ENCODE measurements around the gene HSD11B1L. TPM values are rescaled to one million over a fixed set of nuclear protein-coding genes. Genes with fewer than 3 reads are reported as not detected.

Gene HSD11B1L
- total and polyA plus RNA-seq, 2 donors = 3.6 to 17.5 TPM

DNA sequence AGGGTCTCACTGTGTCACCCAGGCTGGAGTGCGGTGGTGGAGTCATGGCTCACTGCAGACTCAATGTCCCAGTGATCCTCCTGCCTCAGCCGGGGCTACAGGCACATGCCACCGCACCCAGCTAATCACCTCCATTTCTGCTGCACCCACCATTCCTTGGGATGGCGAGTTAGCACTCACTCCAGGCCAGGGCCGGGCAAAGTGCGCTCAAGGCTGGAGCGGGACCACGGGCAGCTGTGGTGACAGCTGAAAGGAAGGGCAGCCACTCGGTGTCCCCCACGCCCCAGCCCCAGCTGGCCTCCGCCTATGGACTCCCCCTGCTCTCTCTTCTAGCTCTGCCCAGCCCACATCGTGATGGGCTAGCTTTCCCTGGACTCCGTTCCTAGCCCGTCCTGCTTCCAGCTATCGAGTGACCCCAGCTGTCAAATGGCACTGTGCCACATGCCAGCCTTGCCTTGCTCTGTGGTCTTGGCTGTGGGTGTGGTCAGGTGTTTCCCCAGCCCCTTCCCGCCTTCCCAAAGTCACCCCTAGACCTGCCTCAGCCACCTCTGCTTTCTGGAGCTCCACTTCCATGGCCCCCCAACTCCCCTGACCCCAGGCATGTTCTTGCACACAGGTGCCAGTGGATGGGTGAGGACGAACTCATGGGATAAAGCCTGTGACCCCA lies 4.6 kb upstream of the HSD11B1L start:
- 72% methylated on average over 17 of the region's 17 CpGs for WGBS
- DNase-seq (ENCODE audit: extremely low spot score) = no peak
- H3K4me1 ChIP-seq (ENCODE audit: insufficient read depth) = no peaks in the 10 kb centered on the region
- H3K27ac ChIP-seq (ENCODE audit: low read depth) = no peak overlapping the region
- no peaks in the 10 kb centered on the region for H3K36me3 ChIP-seq (ENCODE audit: insufficient read depth)
- H3K4me3 ChIP-seq (ENCODE audit: low read depth, low read length) = no peak overlapping the region

DNA sequence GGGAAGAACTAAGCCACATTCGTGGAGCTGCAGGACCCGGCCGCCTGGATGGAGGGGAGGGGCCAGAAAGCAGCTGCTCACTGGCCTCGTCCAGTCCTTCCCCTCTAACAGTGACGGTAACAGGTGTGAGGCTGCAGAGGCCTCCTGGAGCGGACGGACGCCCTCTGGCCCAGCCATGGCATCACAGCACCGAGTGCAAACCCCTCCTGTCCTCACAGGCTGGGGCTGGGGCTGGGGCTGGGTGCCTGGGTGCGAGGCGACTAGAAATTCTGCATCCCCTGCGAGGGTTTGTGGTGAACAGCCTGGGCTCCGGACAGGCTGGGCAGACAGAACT lies 4.1 kb upstream of the HSD11B1L start:
- Histone ChIP-seq H3K36me3 (ENCODE audit: insufficient read depth) (no peaks in the 10 kb centered on the region), H3K4me3 (ENCODE audit: low read depth, low read length) (no peak overlapping the region)

DNA sequence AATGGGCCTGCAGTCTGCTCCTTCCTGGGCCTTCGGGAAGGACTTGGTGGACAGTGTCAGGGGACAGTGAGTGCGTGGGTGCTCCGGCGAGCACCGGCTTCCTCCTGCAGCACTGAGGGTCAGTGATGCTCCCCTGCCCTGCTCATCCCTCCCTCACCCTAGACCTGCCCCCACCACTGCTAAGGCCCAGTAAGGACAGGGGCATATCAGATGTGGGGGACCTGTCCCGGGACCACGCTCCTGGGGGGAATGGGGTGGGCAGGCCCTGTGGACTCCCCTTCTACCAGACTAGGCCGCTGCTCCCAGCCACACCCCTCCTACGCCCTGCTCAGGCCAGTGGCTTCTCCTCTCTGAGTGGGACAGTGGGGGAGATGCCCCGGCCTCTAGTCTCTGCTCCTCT lies 3.7 kb upstream of the HSD11B1L start:
- no peak overlapping the region for H3K27ac ChIP-seq (ENCODE audit: low read depth)
- 92% methylated on average over 10 of the region's 10 CpGs for WGBS
- H3K4me3 ChIP-seq (ENCODE audit: low read depth, low read length) = no peak overlapping the region
- no peaks in the 10 kb centered on the region for H3K4me1 ChIP-seq (ENCODE audit: insufficient read depth)
- no peak for DNase-seq (ENCODE audit: extremely low spot score)
- no peaks in the 10 kb centered on the region for H3K36me3 ChIP-seq (ENCODE audit: insufficient read depth)

More for the DNA sequence above, 4.1 kb upstream of the HSD11B1L start:
- no peak overlapping the region for H3K27ac ChIP-seq (ENCODE audit: low read depth)
- no peaks in the 10 kb centered on the region for H3K4me1 ChIP-seq (ENCODE audit: insufficient read depth)
- no peak for DNase-seq (ENCODE audit: extremely low spot score)
- 70% methylated on average over 13 of the region's 13 CpGs for WGBS

DNA sequence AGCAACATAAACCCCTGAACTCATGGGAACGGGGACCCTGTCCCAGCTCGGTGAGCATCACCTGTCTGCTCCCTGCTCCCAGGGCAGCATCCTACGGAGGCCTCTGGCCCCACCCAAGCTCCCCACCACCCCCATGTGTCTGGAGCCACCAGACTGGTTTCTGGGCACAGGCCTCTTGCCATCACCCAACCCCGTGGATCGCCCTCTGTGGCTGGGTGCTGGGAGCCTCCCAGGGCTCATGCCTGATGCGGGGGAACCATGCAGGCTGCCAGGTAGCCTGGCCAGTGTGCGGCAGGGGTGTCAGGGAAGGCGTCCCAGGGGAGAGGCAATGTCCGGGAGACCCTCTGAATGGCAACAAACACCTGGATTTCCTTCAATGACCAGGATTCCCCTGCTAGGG lies 3.2 kb upstream of the HSD11B1L start:
- H3K4me3 ChIP-seq (ENCODE audit: low read depth, low read length) = no peak overlapping the region
- no peak overlapping the region for H3K27ac ChIP-seq (ENCODE audit: low read depth)
- H3K36me3 ChIP-seq (ENCODE audit: insufficient read depth) = no peaks in the 10 kb centered on the region
- no peak for DNase-seq (ENCODE audit: extremely low spot score)
- no peaks in the 10 kb centered on the region for H3K4me1 ChIP-seq (ENCODE audit: insufficient read depth)
- 89% methylated on average over 9 of the region's 9 CpGs for WGBS

DNA sequence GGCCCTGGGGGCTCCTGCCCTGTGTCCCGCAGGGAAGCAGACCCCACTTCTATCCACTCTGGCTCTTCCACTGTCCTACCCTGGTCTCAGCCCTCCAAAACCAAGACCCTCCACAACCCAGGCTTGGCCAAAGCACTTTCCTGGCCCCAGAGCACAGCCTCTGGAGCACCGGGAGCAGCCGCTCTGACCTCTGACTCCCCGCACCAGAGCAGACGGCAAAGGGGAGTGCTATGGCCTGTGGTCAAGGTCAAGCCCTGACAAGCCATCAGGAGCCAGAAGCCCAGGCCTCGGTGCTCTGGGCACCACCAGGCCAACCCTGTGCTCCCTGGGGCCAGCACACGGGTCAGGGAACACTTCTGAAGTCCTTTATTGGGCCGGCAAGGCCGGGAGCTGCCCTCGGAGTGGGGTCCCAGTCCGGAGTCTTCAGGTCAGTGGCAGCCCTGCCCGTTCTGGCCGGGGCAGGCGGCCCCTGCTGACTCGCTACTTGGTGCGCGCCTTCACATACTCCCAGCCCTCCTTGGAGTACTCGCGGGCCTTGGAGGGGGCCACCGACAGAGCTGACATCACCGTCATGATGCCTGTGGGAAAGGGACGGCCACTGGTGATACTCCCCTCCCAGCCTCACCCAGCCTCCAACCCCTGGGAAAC lies 2.6 kb upstream of the HSD11B1L start:
- WGBS = 89% methylated on average over 22 of the region's 22 CpGs
- H3K36me3 ChIP-seq (ENCODE audit: insufficient read depth) = no peaks in the 10 kb centered on the region
- no peak overlapping the region for H3K4me3 ChIP-seq (ENCODE audit: low read depth, low read length)
- H3K4me1 ChIP-seq (ENCODE audit: insufficient read depth) = no peaks in the 10 kb centered on the region
- DNase-seq (ENCODE audit: extremely low spot score) = no peak
- H3K27ac ChIP-seq (ENCODE audit: low read depth) = no peak overlapping the region

DNA sequence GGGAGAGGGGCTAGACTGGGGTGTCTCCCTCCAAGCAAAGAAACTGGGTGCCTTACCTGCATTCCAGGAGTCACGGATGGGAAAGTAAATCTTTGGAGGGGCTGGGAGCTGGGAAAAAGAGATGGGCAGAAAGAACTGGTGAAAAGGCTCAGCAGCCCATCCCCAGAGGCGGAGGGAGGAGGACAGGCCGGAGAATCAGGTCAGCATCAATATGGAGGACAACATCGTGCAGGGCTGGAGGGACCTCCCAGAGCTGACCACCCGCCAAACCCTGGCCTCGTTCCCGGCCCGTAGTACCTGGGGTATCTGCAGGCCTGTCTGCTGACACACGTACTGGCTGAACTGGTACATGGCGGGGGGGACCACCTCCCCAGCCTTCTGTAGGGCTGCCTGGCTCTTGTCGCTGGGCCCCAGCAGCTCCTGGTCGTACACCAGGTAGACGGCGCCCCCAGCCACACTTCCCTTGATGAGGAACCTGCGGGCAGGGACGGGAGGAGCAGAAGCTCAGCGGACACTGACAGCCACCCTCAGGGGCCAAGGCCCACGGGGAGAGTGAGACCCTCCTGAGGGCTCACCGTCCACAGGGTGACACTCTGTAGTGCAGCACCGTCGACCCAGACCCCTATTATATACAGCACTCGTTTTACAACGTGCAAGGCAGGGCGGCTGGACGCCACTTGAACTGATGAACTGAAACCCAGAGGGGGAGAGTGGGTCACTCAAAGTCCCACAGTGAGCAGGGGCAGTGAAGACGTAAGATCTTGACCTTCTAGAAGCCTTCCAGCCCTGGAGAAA lies 1.3 kb upstream of the HSD11B1L start:
- Histone ChIP-seq H3K36me3 (ENCODE audit: insufficient read depth) (no peaks in the 10 kb centered on the region), H3K4me3 (ENCODE audit: low read depth, low read length) (peak overlapping the region; percentile 55), H3K4me1 (ENCODE audit: insufficient read depth) (no peaks in the 10 kb centered on the region), H3K27ac (ENCODE audit: low read depth) (no peak overlapping the region)
- no peak for DNase-seq (ENCODE audit: extremely low spot score)
- 20% methylated on average over 26 of the region's 26 CpGs for whole genome bisulfite sequencing

DNA sequence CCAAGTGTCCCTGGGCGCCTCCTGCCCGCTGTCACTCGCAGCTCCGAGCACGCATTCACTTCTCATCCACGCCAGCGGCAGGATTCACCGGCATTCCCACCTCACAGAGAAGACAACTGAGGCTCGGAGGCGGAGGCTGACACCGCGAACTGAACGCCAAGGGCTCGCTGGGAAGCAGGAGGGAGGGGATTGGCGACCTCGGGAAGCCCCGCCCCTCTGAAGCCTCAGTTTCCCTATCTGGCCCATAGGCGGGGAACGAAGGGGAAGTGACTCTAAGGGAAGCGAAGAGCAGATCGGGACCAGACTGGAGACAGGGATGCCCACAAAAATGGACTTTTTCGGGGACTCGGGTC lies 767 bp upstream of the HSD11B1L start:
- peak overlapping the region; percentile 66 for H3K27ac ChIP-seq (ENCODE audit: low read depth)
- DNase-seq (ENCODE audit: extremely low spot score) = no peak
- H3K4me1 ChIP-seq (ENCODE audit: insufficient read depth) = no peaks in the 10 kb centered on the region
- peak overlapping the region; percentile 55 for H3K4me3 ChIP-seq (ENCODE audit: low read depth, low read length)
- H3K36me3 ChIP-seq (ENCODE audit: insufficient read depth) = no peaks in the 10 kb centered on the region
- WGBS = under 1% methylated on average over 23 of the region's 23 CpGs

DNA sequence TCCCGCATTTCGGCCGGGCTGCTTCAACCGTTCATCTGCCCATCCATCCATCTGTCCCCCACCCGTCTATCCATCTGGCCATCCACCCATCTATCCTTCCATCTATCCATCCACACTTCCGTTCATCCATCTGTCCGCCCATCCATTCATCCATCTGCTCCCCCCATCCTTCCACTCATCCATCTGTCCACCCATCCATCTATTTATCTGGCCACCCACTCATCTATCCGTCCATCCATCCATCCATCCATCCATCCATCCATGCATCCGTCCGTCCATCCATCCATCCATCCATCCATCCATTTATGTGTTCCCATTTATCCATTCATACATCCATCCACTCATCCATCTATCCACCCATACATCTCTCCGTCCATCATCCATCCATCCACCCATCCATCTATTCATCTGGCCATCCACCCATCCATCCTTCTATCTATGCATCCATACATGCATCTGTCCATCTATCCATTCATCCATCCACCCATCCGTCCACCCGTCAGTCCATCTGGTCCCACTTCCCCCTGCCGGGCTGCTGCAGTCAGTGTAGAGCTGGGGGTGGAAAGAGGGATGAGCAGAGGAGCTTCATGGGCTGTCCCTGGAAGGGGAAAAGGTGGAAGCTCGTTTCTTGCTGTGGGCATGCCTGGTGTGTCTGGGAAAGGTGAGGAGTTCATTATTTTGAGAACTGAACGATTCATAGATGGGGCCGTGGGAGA lies 722 bp downstream of the HSD11B1L start:
- 60% methylated on average over 17 of the region's 17 CpGs for WGBS
- Histone ChIP-seq H3K4me1 (ENCODE audit: insufficient read depth) (no peaks in the 10 kb centered on the region), H3K4me3 (ENCODE audit: low read depth, low read length) (peak overlapping the region; percentile 31), H3K36me3 (ENCODE audit: insufficient read depth) (no peaks in the 10 kb centered on the region), H3K27ac (ENCODE audit: low read depth) (no peak overlapping the region)
- no peak for DNase-seq (ENCODE audit: extremely low spot score)

DNA sequence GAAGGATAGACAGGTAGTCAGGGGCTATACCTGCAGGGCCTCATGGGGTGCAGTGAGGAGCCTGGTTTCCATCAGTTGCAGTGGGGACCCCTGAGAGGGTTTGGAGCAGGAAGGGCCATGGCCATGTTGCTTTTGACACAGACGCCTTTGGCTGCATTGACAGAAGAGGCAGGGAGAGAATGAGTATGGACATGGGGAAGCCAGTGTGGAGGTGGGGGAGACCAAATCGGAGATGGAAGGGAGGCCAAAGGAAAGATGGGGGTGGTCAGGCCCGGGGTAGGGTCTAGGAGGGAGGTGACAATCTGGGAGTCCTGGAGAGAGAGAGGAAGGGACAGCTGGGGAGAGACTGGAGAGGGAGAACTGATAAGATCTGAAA lies 1.3 kb downstream of the HSD11B1L start:
- H3K4me3 ChIP-seq (ENCODE audit: low read depth, low read length) = no peak overlapping the region
- 90% methylated on average over 3 of the region's 3 CpGs for WGBS
- H3K27ac ChIP-seq (ENCODE audit: low read depth) = no peak overlapping the region
- no peaks in the 10 kb centered on the region for H3K36me3 ChIP-seq (ENCODE audit: insufficient read depth)
- DNase-seq (ENCODE audit: extremely low spot score) = no peak
- H3K4me1 ChIP-seq (ENCODE audit: insufficient read depth) = no peaks in the 10 kb centered on the region

DNA sequence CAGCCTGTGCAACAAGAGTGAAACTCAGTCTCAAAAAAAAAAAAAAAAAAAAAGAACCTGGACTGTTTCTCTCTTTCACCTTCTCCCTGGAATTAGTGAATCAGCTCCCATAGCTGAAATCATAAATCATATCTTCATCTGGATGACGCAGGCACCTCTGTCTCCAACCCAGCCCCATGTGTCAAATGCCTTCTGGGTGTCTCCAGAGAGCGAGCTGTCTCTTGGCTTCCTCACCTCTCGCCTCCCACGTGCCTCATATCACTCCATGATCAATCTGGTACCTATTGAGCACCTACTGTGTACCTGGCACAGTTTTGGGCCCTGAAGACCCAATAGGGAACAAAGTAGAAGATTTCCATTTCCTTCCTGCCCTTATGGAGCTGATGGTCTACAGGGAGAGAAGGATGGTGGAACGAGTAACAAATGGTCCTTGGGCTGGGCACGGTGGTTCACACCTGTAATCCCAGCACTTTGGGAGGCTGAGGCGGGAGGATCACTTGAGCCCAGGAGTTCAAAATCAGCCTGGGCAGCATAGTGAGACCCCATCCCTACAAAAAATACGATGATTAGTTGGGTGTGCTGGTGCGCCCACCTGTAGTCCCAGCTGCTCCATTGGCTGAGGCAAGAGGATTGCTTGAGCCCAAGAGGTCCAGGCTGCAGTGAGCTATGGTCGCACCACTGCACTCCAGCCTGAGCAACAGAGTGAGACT lies 2.5 kb downstream of the HSD11B1L start:
- Histone ChIP-seq H3K36me3 (ENCODE audit: insufficient read depth) (no peaks in the 10 kb centered on the region), H3K4me3 (ENCODE audit: low read depth, low read length) (no peak overlapping the region), H3K4me1 (ENCODE audit: insufficient read depth) (no peaks in the 10 kb centered on the region), H3K27ac (ENCODE audit: low read depth) (no peak overlapping the region)
- DNase-seq (ENCODE audit: extremely low spot score) = no peak
- WGBS = 93% methylated on average over 10 of the region's 10 CpGs

DNA sequence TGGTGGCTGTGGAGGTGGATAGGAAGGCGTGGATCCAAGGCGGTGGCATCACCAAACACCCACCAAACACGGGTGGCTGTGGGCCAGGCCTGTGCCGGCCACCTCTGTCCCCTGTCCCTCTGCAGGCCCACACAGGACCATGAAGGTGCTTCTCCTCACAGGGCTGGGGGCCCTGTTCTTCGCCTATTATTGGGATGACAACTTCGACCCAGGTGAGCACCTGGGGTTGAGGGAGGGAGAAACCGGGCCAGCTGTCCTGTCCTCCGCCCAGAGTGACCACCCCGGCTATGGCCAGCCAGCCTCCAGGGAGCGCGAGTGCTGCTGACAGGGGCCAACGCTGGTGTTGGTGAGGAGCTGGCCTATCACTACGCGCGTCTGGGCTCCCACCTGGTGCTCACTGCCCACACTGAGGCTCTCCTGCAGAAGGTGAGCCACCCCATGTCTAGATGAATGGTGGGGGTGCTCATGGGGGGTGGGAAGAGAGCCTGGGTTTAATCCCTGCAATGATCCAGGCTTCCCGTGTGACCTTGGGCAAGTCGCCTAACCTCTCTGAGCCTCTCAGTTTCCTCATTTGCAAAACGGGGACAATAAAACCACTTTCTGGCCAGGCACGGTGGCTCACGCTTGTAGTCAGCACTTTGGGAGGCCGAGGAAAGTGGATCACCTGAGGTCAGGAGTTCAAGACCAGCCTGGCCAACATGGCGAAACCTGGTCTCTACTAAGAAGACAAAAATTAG lies 4.0 kb downstream of the HSD11B1L start:
- Histone ChIP-seq H3K27ac (ENCODE audit: low read depth) (no peak overlapping the region), H3K4me1 (ENCODE audit: insufficient read depth) (no peaks in the 10 kb centered on the region), H3K4me3 (ENCODE audit: low read depth, low read length) (no peak overlapping the region), H3K36me3 (ENCODE audit: insufficient read depth) (no peaks in the 10 kb centered on the region)
- 93% methylated on average over 22 of the region's 22 CpGs for WGBS
- DNase-seq (ENCODE audit: extremely low spot score) = no peak

DNA sequence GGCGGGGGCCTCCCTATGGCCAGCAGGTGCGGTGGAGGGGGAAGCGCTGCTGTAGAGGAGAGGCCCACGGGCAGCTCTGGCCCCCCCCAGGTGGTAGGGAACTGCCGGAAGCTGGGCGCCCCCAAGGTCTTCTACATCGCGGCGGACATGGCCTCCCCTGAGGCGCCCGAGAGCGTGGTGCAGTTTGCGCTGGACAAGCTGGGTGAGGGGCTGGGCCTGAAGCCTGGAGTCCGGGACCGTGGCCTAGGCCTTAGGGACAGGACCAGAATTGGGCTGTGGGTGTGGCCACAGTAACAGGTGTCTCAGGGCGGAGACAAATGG lies 5.5 kb downstream of the HSD11B1L start:
- H3K27ac ChIP-seq (ENCODE audit: low read depth) = no peak overlapping the region
- peak overlapping the region; percentile 41 for H3K4me3 ChIP-seq (ENCODE audit: low read depth, low read length)
- 36% methylated on average over 16 of the region's 16 CpGs for WGBS
- H3K4me1 ChIP-seq (ENCODE audit: insufficient read depth) = no peaks in the 10 kb centered on the region
- no peak for DNase-seq (ENCODE audit: extremely low spot score)
- no peaks in the 10 kb centered on the region for H3K36me3 ChIP-seq (ENCODE audit: insufficient read depth)
